Activated T-cell treated with anti-CD3 and anti-CD28 coated beads, Interleukin-2, amount 50 U/mL, for 1 hour (primary cell): ENCODE results near the gene BANK1.

ENCODE experiments used
- DNase-seq: peaks from one replicate; pipeline ENCODE4 v3.0.0-alpha.2; 2020

Gene BANK1

GRCh38 chr4:101961144-101961543 is 170.6 kb downstream of the BANK1 start:
- no peak for DNase-seq

- DNase-seq: no peak
These were observed 177.3 kb downstream of the BANK1 start for GRCh38 chr4:101967697-101968346.

- no peak for DNase-seq
These were observed 177.8 kb downstream of the BANK1 start for GRCh38 chr4:101968364-101968763.

GRCh38 chr4:101969965-101970364 is 179.4 kb downstream of the BANK1 start:
- DNase-seq: no peak

- no peak for DNase-seq
These were observed 180.1 kb downstream of the BANK1 start for GRCh38 chr4:101970547-101971155.

GRCh38 chr4:101972791-101973190 is 182.3 kb downstream of the BANK1 start:
- DNase-seq: no peak

- no peak for DNase-seq
These were observed 182.8 kb downstream of the BANK1 start for GRCh38 chr4:101973361-101973760.

GRCh38 chr4:101977076-101977475 is 186.5 kb downstream of the BANK1 start:
- DNase-seq: no peak

GRCh38 chr4:101981756-101982155 is 191.2 kb downstream of the BANK1 start:
- no peak for DNase-seq

GRCh38 chr4:101983835-101984234 is 193.3 kb downstream of the BANK1 start:
- no peak for DNase-seq

GRCh38 chr4:101987623-101988243 is 197.2 kb downstream of the BANK1 start:
- no peak for DNase-seq

- no peak for DNase-seq
These were observed 199.0 kb downstream of the BANK1 start for GRCh38 chr4:101989551-101989950.

- DNase-seq: no peak
These were observed 201.9 kb downstream of the BANK1 start for GRCh38 chr4:101992446-101992845.

GRCh38 chr4:101993002-101993841 is 202.7 kb downstream of the BANK1 start:
- DNase-seq: no peak

- no peak for DNase-seq
These were observed 203.6 kb downstream of the BANK1 start for GRCh38 chr4:101993842-101994775.

- no peak for DNase-seq
These were observed 217.5 kb downstream of the BANK1 start for GRCh38 chr4:102007959-102008425.

GRCh38 chr4:102008711-102009110 is 218.2 kb downstream of the BANK1 start:
- DNase-seq: no peak

GRCh38 chr4:102022343-102022742 is 231.8 kb downstream of the BANK1 start:
- no peak for DNase-seq

- no peak for DNase-seq
These were observed 237.4 kb downstream of the BANK1 start for GRCh38 chr4:102027961-102028360.

- no peak for DNase-seq
These were observed 240.9 kb downstream of the BANK1 start for GRCh38 chr4:102031406-102031805.

- DNase-seq: no peak
These were observed 245.5 kb downstream of the BANK1 start for GRCh38 chr4:102036016-102036415.
